K562 (cell line): ENCODE measurements around the gene JUNB. TPM values are rescaled to one million over a fixed set of nuclear protein-coding genes. Genes with fewer than 3 reads are reported as not detected.

ENCODE experiments used
- ATAC-seq: fragments of 200-7000 bp; cut with Tn5 transposase; 3 replicates; pipeline ENCODE4 v1.9.1; 2020; ENCODE audit warnings: moderate library complexity
- BruUV-seq: library from RNA; stranded (reverse); fragments of 400-500 nt; replicated peaks from 2 replicates; lab custom pipeline; 2021; lab: Mats Ljungman, UMichigan
- CTCF ChIA-PET: fragments of 300-600 bp; formaldehyde crosslinking; extraction: SDS; loops from one replicate; lab custom pipeline; 2021; ENCODE audit warnings: low intra/inter-chr PET ratio; lab: Yijun Ruan, JAX
- POLR2A ChIA-PET: fragments of 300-600, 350-650 bp; sonication (Branson Sonifier 250); formaldehyde crosslinking; extraction: SDS; loops from one replicate; lab custom pipeline; 2021; ENCODE audit warnings: antibody characterized with exemption, inconsistent platforms; lab: Yijun Ruan, JAX
- DNase-seq, 4 experiments: peaks; one replicate each; pipeline versions ENCODE4 v3.0.0 to v3.0.0-alpha.2; 2011 to 2018; ENCODE audit warnings: low spot score in 3 of 4, mixed read lengths in 3 of 4; ENCODE audit errors: extremely low read depth in 1 of 4
- FAIRE-seq: peaks from 2 replicates; lab custom pipeline; 2011; peaks lifted over from hg19 to GRCh38; lab: Jason Lieb, UNC
- H2AFZ ChIP-seq: 2 replicates; pipeline ENCODE4 v1.6.0; 2011; ENCODE audit warnings: low read depth, low read length, control low read depth, inconsistent platforms
- H3K27ac ChIP-seq: fragments of 200-600 bp; 3 replicates; pipeline ENCODE4 v1.8.0; 2011; ENCODE audit warnings: low read depth, mild to moderate bottlenecking, control low read depth, inconsistent platforms, low read length, moderate library complexity, mixed read lengths; ENCODE audit errors: extremely low read depth
- H3K27me3 ChIP-seq, 2 experiments: fragments of 300-600 bp in 1 of 2; 2 replicates in 1 of 2; 3 replicates in 1 of 2; pipeline versions ENCODE4 v1.6.0 to v1.8.0; 2011; ENCODE audit warnings: inconsistent platforms in 2 of 2, low read length in 2 of 2, mild to moderate bottlenecking in 1 of 2, mixed read lengths in 1 of 2, moderate library complexity in 1 of 2; ENCODE audit not compliant: control insufficient read depth in 2 of 2, insufficient read depth in 2 of 2
- H3K36me3 ChIP-seq: fragments of 300-600 bp; 3 replicates; pipeline ENCODE4 v1.8.0; 2011; ENCODE audit warnings: mild to moderate bottlenecking, low read length, inconsistent platforms; ENCODE audit not compliant: control insufficient read depth, insufficient read depth
- H3K4me1 ChIP-seq, 2 experiments: fragments of 200-600 bp in 1 of 2; replicated peaks in 1 of 2; 2 replicates in 1 of 2; 3 replicates in 1 of 2; pipeline versions ENCODE4 v1.5.1 to v1.8.0; 2011; ENCODE audit warnings: inconsistent platforms in 2 of 2, low read length in 2 of 2, mild to moderate bottlenecking in 1 of 2, mixed read lengths in 1 of 2, moderate library complexity in 1 of 2; ENCODE audit not compliant: control insufficient read depth in 2 of 2, insufficient read depth in 2 of 2
- H3K4me2 ChIP-seq: 2 replicates; pipeline ENCODE4 v1.6.1; 2011; ENCODE audit warnings: low read length, control low read depth, inconsistent platforms, mixed read lengths; ENCODE audit not compliant: insufficient read depth
- H3K4me3 ChIP-seq: fragments of 200-600 bp; sonication (generic), shearing (Covaris generic); 2 replicates; pipeline ENCODE4 v1.5.1; 2016; ENCODE audit warnings: control low read depth, inconsistent platforms
- H3K79me2 ChIP-seq: fragments of 200-600 bp; 3 replicates; pipeline ENCODE4 v1.8.0; 2011; ENCODE audit warnings: low read length, inconsistent platforms; ENCODE audit not compliant: control insufficient read depth, insufficient read depth
- H3K9ac ChIP-seq, 2 experiments: 2 replicates each; pipeline versions ENCODE4 v1.6.0 to v1.6.1; 2011; ENCODE audit warnings: low read depth in 2 of 2, low read length in 2 of 2, control low read depth in 1 of 2, inconsistent platforms in 1 of 2, mild to moderate bottlenecking in 1 of 2, mixed read lengths in 1 of 2; ENCODE audit not compliant: insufficient read depth in 1 of 2
- H3K9me1 ChIP-seq: one replicate; pipeline ENCODE4 v1.6.0; 2011; ENCODE audit warnings: inconsistent platforms, mild to moderate bottlenecking, low read length, moderate library complexity; ENCODE audit not compliant: control insufficient read depth, insufficient read depth
- H3K9me3 ChIP-seq: replicated peaks from 2 replicates; pipeline ENCODE4 v1.5.1; 2011; ENCODE audit warnings: low read depth, low read length, inconsistent platforms; ENCODE audit not compliant: control insufficient read depth, insufficient read depth
- H4K20me1 ChIP-seq: replicated peaks from 2 replicates; pipeline ENCODE4 v1.6.1; 2011; ENCODE audit warnings: low read length, inconsistent platforms, mixed read lengths; ENCODE audit not compliant: control insufficient read depth, insufficient read depth
- CCAR2 ChIP-seq: fragments of 200-400 bp; formaldehyde crosslinking; IDR thresholded peaks from 2 replicates; pipeline ENCODE4 v1.6.1; 2017; ENCODE audit warnings: mild to moderate bottlenecking, low read depth, low read length
- CHD1 ChIP-seq: fragments of 200-600 bp; sonication (generic); IDR thresholded peaks from one replicate; pipeline ENCODE4 v1.6.1; 2012; ENCODE audit warnings: mild to moderate bottlenecking, moderate library complexity, low read length, inconsistent platforms
- DNMT1 ChIP-seq: fragments of 450-650 bp; IDR thresholded peaks from 2 replicates; pipeline ENCODE4 v1.6.1; 2016; ENCODE audit warnings: antibody characterized with exemption, mild to moderate bottlenecking
- EGR1 ChIP-seq: fragments of 450-650 bp; conservative IDR thresholded peaks from 2 replicates; pipeline ENCODE4 v1.6.1; 2017; ENCODE audit warnings: mild to moderate bottlenecking
- GTF3C2 ChIP-seq: IDR thresholded peaks from 3 replicates; pipeline ENCODE4 v1.6.1; 2011; ENCODE audit warnings: borderline replicate concordance, mild to moderate bottlenecking, moderate library complexity; ENCODE audit not compliant: insufficient read length; ENCODE audit errors: extremely low read depth
- NCOA2 ChIP-seq, 2 experiments: fragments of 450-650 bp; IDR thresholded peaks; 2 replicates each; pipeline ENCODE4 v1.6.1; 2018; ENCODE audit warnings: mild to moderate bottlenecking in 2 of 2, moderate library complexity in 1 of 2; ENCODE audit not compliant: partially characterized antibody in 2 of 2
- NR2C2 ChIP-seq, 2 experiments: fragments of 200-800 bp in 1 of 2; sonication (Bioruptor generic) in 1 of 2; sonication (generic) in 1 of 2; formaldehyde crosslinking in 1 of 2; IDR thresholded peaks; 2 replicates each; pipeline versions ENCODE4 v1.6.1 to v1.8.0; 2016 to 2022; ENCODE audit warnings: mild to moderate bottlenecking in 1 of 2, missing compliant biosample characterization in 1 of 2, missing genetic modification characterization in 1 of 2, missing genetic modification reagents in 1 of 2
- SREBF2 ChIP-seq: sonication (generic); formaldehyde crosslinking; IDR thresholded peaks from 2 replicates; pipeline ENCODE4 v1.4.0; 2020; ENCODE audit warnings: mild to moderate bottlenecking, missing genetic modification reagents
- TAF15 ChIP-seq: fragments of 200-400 bp; formaldehyde crosslinking; IDR thresholded peaks from 2 replicates; pipeline ENCODE4 v1.6.1; 2017; ENCODE audit warnings: mild to moderate bottlenecking, low read depth, low read length, moderate library complexity
- THRAP3 ChIP-seq: fragments of 450-650 bp; IDR thresholded peaks from 2 replicates; pipeline ENCODE4 v1.6.1; 2016; ENCODE audit warnings: mild to moderate bottlenecking, inconsistent platforms, borderline replicate concordance
- ZNF445 ChIP-seq: fragments of 250-450 bp; sonication (Bioruptor Pico); IDR thresholded peaks from 2 replicates; pipeline ENCODE4 v1.4.0; 2020; ENCODE audit warnings: low read depth, mild to moderate bottlenecking, moderate library complexity
- ZNF740 ChIP-seq, 3 experiments: fragments of 200-800 bp in 1 of 3; sonication (Bioruptor generic) in 1 of 3; sonication (generic) in 1 of 3; formaldehyde crosslinking in 1 of 3; IDR thresholded peaks; 2 replicates each; pipeline versions ENCODE4 v1.6.1 to v1.8.0; 2016 to 2022; ENCODE audit warnings: mild to moderate bottlenecking in 2 of 3, missing compliant biosample characterization in 2 of 3, missing genetic modification characterization in 2 of 3, missing genetic modification reagents in 1 of 3
- ZSCAN29 ChIP-seq: fragments of 450-650 bp; IDR thresholded peaks from 2 replicates; pipeline ENCODE4 v1.6.1; 2017
- WGBS: fragments of 100-300 bp; shearing (Covaris generic); methylation state at CpG from one replicate; pipeline ENCODE4 v1.1.6; 2016; ENCODE audit warnings: low coverage, mixed read lengths; ENCODE audit not compliant: insufficient coverage; ENCODE audit errors: missing lambda C conversion rate; 5-methylcytosine and 5-hydroxymethylcytosine counted together
- in situ Hi-C: fragments of 300-500 bp; cut with MboI; formaldehyde crosslinking; loops from 4 replicates; pipeline ENCODE4 v1.15.0; 2018; ENCODE audit warnings: inconsistent platforms, mixed read lengths
- intact Hi-C: fragments of 100-400 bp; cut with micrococcal nuclease; formaldehyde crosslinking; loops from 2 replicates; pipeline ENCODE4 v1.14.2; 2022
- polyA plus RNA-seq, 8 experiments: library from polyadenylated mRNA; depleted of rRNA in 4 of 8; stranded (reverse) in 5 of 8; unstranded in 3 of 8; fragments of >200 nt; fragmentation: Nextera tagmentation in 2 of 8; fragmentation: Illumina TruSeq in 1 of 8; extraction: Ambion mirVana in 2 of 8; extraction: Trizol in 1 of 8; gene quantifications; 2 replicates each; pipeline versions ENCODE4 v1.2.1 to v1.2.3, GENCODE V29; 2011 to 2014; ENCODE audit warnings: inconsistent platforms in 1 of 8, missing spikeins in 1 of 8
- total RNA-seq, 7 experiments: library from RNA; depleted of rRNA in 6 of 7; stranded (reverse); fragments of >200 nt in 6 of 7; fragmentation: Illumina TruSeq in 2 of 7; extraction: Trizol in 2 of 7; gene quantifications; 2 replicates each; pipeline versions ENCODE4 v1.2.1 to v1.2.3, GENCODE V29; 2011 to 2021; ENCODE audit warnings: low replicate concordance in 1 of 7
- TF ChIP-seq, protein P1 (sequence below): fragments of 450-650 bp; formaldehyde crosslinking; IDR thresholded peaks from 2 replicates; pipeline ENCODE4 v1.4.0; 2022; ENCODE audit warnings: missing genetic modification characterization

The JUNB gene
- total and polyA plus RNA-seq, 9 of the 15 experiments (the other 6 are each of a cell fraction or from before 2014, with no cell fraction given): 0.23 to 88.1 (median 13.1) TPM

GRCh38 chr19:12783849-12784393, 7.4 kb upstream of the JUNB start:
- Histone ChIP-seq H3K4me1 (peaks cover 69 to 72% of the 10 kb centered on the region in 2 experiments), H3K27ac (peak overlapping the region; percentile 97), H2AFZ (peak overlapping the region; percentile 82), H3K9me3 (no peaks in the 10 kb centered on the region), H3K27me3 (no peaks in the 10 kb centered on the region), H3K4me3 (no peak overlapping the region; the same call in 1 of the 2 replicates), H3K79me2 (peaks cover 3% of the 10 kb centered on the region; the same call in 1 of the 3 replicates), H3K36me3 (no peaks in the 10 kb centered on the region), H3K4me2 (peak overlapping the region; percentile 95), H3K9ac (peak overlapping the region; percentile 73 to 89), H4K20me1 (no peaks in the 10 kb centered on the region), H3K9me1 (no peaks in the 10 kb centered on the region)
- intact Hi-C loops: no loop called here
- BruUV-seq: no TSS peak
- FAIRE-seq (no peak), DNase-seq (peak in 3 of 4 experiments; percentile 38 to 68 (median 38)), ATAC-seq (peak; percentile 12)
- in situ Hi-C loops: no loop called here
- CTCF ChIA-PET: interaction anchor here (0.6 kb wide), 1 partner anchor 178 kb away, joined by 4 read pairs; no protein-coding TSS in a partner anchor
- 2% methylated on average over 13 of the region's 19 CpGs for WGBS
- POLR2A ChIA-PET: no interaction called here
- no peak for TF ChIP-seq DNMT1
- TF ChIP-seq ZSCAN29: 0 out of 2 replicates have a peak, but pooled peaks have one; percentile 37
- TF ChIP-seq THRAP3: no peak
- TF ChIP-seq, protein P1, sequence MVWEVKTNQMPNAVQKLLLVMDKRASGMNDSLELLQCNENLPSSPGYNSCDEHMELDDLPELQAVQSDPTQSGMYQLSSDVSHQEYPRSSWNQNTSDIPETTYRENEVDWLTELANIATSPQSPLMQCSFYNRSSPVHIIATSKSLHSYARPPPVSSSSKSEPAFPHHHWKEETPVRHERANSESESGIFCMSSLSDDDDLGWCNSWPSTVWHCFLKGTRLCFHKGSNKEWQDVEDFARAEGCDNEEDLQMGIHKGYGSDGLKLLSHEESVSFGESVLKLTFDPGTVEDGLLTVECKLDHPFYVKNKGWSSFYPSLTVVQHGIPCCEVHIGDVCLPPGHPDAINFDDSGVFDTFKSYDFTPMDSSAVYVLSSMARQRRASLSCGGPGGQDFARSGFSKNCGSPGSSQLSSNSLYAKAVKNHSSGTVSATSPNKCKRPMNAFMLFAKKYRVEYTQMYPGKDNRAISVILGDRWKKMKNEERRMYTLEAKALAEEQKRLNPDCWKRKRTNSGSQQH (CRISPR knock-in tag): no peak
- 0 out of 2 replicates have a peak, but pooled peaks have one; percentile 37 for TF ChIP-seq SREBF2 (CRISPR knock-in tag)
- TF ChIP-seq NCOA2 (IDR thresholded peaks at IDR 0.05; ENCODE audit: partially characterized antibody in 2 of 2): no peak
- no peak for TF ChIP-seq GTF3C2
- no peak; the same call in 1 of the 2 replicates for TF ChIP-seq ZNF740 (CRISPR knock-in tag; IDR thresholded peaks at IDR 0.05)
- TF ChIP-seq ZNF740 (tag; IDR thresholded peaks at IDR 0.05): 0 out of 4 replicates have a peak, but pooled peaks of 1 of the 2 experiments have one; percentile 16
- no peak for TF ChIP-seq TAF15
- TF ChIP-seq NR2C2 (CRISPR knock-in tag; IDR thresholded peaks at IDR 0.05): no peak
- 0 out of 2 replicates have a peak, but pooled peaks have one; percentile 3 for TF ChIP-seq NR2C2 (tag; IDR thresholded peaks at IDR 0.05)
- no peak for TF ChIP-seq CHD1
- TF ChIP-seq EGR1: peak; percentile 68
- no peak for TF ChIP-seq CCAR2
- TF ChIP-seq ZNF445: no peak
